ENCODE measurements around the gene ALB. TPM values are rescaled to one million over a fixed set of nuclear protein-coding genes. Genes with fewer than 3 reads are reported as not detected.

ALB gene
- total and polyA plus RNA-seq, 2 of the 8 experiments (the other 6 are each of a cell fraction or from before 2014, with no cell fraction given): 0.12 TPM; not detected in 1

GRCh38 chr4:73445383-73446335 is 41.6 kb downstream of the ALB start (continued):
- TF ChIP-seq CHD7 (IDR thresholded peaks at IDR 0.05; ENCODE audit: insufficient replicate concordance, low read length) (no peak), HDAC6 (IDR thresholded peaks at IDR 0.05; ENCODE audit: low read depth, low read length) (no peak), CTCF (IDR thresholded peaks at IDR 0.05; ENCODE audit: control extremely low read depth in 1 of 3, insufficient read depth in 1 of 3, low read depth in 1 of 3, low read length in 3 of 3) (no peak)

Measured in H1 (cell line).